Neural crest cell (in vitro differentiated cells): ENCODE data around the gene SERTAD2. TPM values are rescaled to one million over a fixed set of nuclear protein-coding genes. Genes with fewer than 3 reads are reported as not detected.

Experiments used
- DNase-seq: peaks from one replicate; pipeline ENCODE4 v3.0.0; 2021; ENCODE audit warnings: low read depth, mixed read lengths, low spot score
- H3K27ac Mint-ChIP-seq: one replicate; pipeline ENCODE4 v1.8.0; 2021; ENCODE audit warnings: mild to moderate bottlenecking, mixed read lengths; ENCODE audit not compliant: unreplicated experiment
- H3K27me3 Mint-ChIP-seq: 2 replicates; pipeline ENCODE4 v1.8.0; 2021; ENCODE audit warnings: low read depth, mild to moderate bottlenecking, mixed read lengths
- H3K36me3 Mint-ChIP-seq: 2 replicates; pipeline ENCODE4 v1.8.0; 2021; ENCODE audit warnings: low read depth, mild to moderate bottlenecking, mixed read lengths
- H3K4me1 Mint-ChIP-seq: 2 replicates; pipeline ENCODE4 v1.8.0; 2021; ENCODE audit warnings: mixed read lengths
- H3K4me3 Mint-ChIP-seq: one replicate; pipeline ENCODE4 v1.8.0; 2021; ENCODE audit warnings: mild to moderate bottlenecking, mixed read lengths
- H3K9me3 Mint-ChIP-seq: 2 replicates; pipeline ENCODE4 v1.8.0; 2021; ENCODE audit warnings: mixed read lengths
- CTCF ChIP-seq: fragments of 200-600 bp; sonication (generic); conservative IDR thresholded peaks from 2 replicates; pipeline ENCODE4 v1.5.0; 2021; ENCODE audit warnings: antibody characterized with exemption, mild to moderate bottlenecking
- total RNA-seq: library from RNA; stranded (reverse); gene quantifications from 2 replicates; pipeline ENCODE4 v1.2.1, GENCODE V29; 2021

The SERTAD2 gene
- total RNA-seq, 1 donor from 2014 or later = 16.8 TPM

GRCh38 chr2:64688909-64689308 lies 35.2 kb upstream of the SERTAD2 start:
- Mint-ChIP-seq H3K4me3 (no peak overlapping the region), H3K4me1 (peaks cover 8% of the 10 kb centered on the region), H3K27ac (no peak overlapping the region), H3K9me3 (peaks cover 2% of the 10 kb centered on the region), H3K27me3 (no peaks in the 10 kb centered on the region), H3K36me3 (peaks cover 5% of the 10 kb centered on the region)
- TF ChIP-seq CTCF = no peak
- no peak for DNase-seq

- no peak for TF ChIP-seq CTCF
- Mint-ChIP-seq H3K36me3 (no peaks in the 10 kb centered on the region), H3K27me3 (no peaks in the 10 kb centered on the region), H3K4me3 (no peak overlapping the region), H3K9me3 (no peaks in the 10 kb centered on the region), H3K27ac (peak overlapping the region; percentile 76), H3K4me1 (peaks cover 8% of the 10 kb centered on the region)
- no peak for DNase-seq
Observed at GRCh38 chr2:64686283-64686956, 32.7 kb upstream of the SERTAD2 start.

GRCh38 chr2:64685430-64685829 lies 31.7 kb upstream of the SERTAD2 start:
- DNase-seq = no peak
- Mint-ChIP-seq H3K4me1 (peaks cover 8% of the 10 kb centered on the region), H3K27me3 (no peaks in the 10 kb centered on the region), H3K36me3 (no peaks in the 10 kb centered on the region), H3K9me3 (no peaks in the 10 kb centered on the region), H3K27ac (no peak overlapping the region), H3K4me3 (no peak overlapping the region)
- TF ChIP-seq CTCF = no peak

- TF ChIP-seq CTCF = no peak
- H3K27ac Mint-ChIP-seq = no peak overlapping the region
- H3K27me3 Mint-ChIP-seq = no peaks in the 10 kb centered on the region
- no peak for DNase-seq
- H3K4me3 Mint-ChIP-seq = no peak overlapping the region
- H3K4me1 Mint-ChIP-seq = peaks cover 19% of the 10 kb centered on the region
- no peaks in the 10 kb centered on the region for H3K9me3 Mint-ChIP-seq
- H3K36me3 Mint-ChIP-seq = no peaks in the 10 kb centered on the region
Observed at GRCh38 chr2:64683771-64684510, 30.2 kb upstream of the SERTAD2 start.

GRCh38 chr2:64681479-64681967 lies 27.8 kb upstream of the SERTAD2 start:
- H3K4me3 Mint-ChIP-seq = no peak overlapping the region
- H3K36me3 Mint-ChIP-seq = no peaks in the 10 kb centered on the region
- no peaks in the 10 kb centered on the region for H3K9me3 Mint-ChIP-seq
- no peak for TF ChIP-seq CTCF
- no peaks in the 10 kb centered on the region for H3K27me3 Mint-ChIP-seq
- DNase-seq = no peak
- H3K4me1 Mint-ChIP-seq = peaks cover 16% of the 10 kb centered on the region
- no peak overlapping the region for H3K27ac Mint-ChIP-seq
